Stimulated activated CD4-positive, alpha-beta T cell treated with anti-CD3 and anti-CD28 coated beads, Interleukin-2, amount 100 ng/mL, for 4 hours (primary cell): Measurements from ENCODE around the gene FADS6.

ENCODE experiments used
- DNase-seq: peaks from one replicate; pipeline ENCODE4 v3.0.0-alpha.2; 2020; ENCODE audit warnings: low read depth

FADS6 gene

GRCh38 chr17:74892974-74893911, at the start of gene FADS6:
Gene FADS6, minus strand, starts transcription at chr17:74893633. Its CDS starts 38 bp downstream, at chr17:74893595.
- no peak for DNase-seq

- DNase-seq = no peak
These were observed 47.8 kb upstream of the FADS6 start for GRCh38 chr17:74941128-74941725.

DNA sequence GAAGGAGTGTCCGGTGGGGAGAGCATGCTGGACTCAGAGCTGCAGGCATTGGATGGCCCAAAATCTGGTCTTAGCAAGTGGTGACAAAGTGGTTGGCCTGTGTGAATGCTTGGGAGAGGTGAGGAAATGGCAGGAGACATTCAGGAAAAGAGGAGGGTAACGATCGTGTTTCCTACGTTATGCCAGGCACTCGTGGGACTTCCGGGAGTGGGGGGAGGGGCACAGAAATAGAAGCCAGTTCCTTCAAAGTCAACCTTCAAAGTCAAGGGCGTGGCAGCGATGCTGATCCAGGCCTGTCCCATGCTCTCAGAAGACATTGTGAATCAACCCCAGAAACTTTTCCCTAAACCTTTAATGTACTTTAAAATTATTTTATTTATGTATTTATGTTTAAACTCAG, 46.1 kb upstream of the FADS6 start:
- DNase-seq = no peak

DNA sequence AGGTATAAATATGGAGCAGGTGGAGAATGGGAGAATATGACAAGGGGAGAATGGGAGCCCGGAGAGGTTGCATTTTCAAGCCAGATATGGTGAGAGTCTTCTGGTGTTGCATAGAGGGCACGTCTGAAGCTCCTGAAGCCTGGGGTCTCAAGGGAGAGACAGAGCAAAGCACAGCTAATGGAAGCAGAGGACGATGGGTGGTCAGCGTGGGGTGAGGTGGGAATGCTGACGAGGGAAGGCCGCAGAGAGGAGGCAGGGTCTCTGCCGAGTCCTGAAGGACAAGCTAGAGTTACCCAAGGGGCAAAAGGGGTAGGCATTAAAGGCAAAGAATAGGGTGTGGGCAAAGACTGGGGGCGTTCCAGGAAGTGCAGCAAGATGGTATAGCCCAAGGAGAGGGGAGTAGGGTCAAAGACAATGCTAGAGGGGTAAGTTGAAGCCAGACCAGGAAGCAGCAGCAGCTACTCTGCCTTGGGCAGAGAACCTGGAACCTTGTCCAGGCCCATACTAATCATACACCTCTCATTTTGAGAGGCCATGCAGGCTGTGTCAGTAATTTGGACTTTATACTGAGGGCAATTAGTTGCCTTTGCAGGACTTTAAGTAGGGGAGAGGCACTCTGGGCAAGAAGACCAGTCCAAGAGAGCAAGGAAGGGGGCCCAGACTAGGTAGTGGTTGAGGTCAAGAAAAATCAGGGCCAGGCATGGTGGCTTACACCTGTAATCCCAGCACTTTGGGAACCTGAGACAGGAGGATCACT, 44.9 kb upstream of the FADS6 start:
- no peak for DNase-seq

GRCh38 chr17:74937064-74938051, 43.9 kb upstream of the FADS6 start:
- no peak for DNase-seq

DNA sequence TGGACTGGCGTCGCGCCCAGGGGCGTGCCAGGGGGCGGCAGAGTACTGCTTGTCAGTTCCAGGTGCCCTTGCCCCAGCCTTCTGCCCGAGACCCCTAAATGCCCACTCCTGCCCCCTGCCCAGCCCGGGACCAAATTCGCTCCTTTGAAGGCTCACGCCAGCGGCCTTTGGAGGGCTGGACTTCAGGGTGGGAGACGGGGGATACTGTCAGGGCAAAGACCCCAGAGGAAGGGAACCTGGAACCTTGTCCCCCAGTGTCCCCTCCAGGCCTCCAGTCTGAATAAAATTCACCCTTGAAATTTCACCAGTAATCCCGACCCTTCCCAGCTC, 43.0 kb upstream of the FADS6 start:
- no peak for DNase-seq

GRCh38 chr17:74935585-74936469, 42.4 kb upstream of the FADS6 start, which contains the start of gene OTOP3:
Gene OTOP3, plus strand, starts transcription at chr17:74935898. Its CDS starts 24 bp downstream, at chr17:74935922.
- DNase-seq = no peak

- no peak for DNase-seq
These were observed 41.6 kb upstream of the FADS6 start for GRCh38 chr17:74935048-74935447.

GRCh38 chr17:74930535-74931036, 37.2 kb upstream of the FADS6 start:
- DNase-seq = no peak

DNA sequence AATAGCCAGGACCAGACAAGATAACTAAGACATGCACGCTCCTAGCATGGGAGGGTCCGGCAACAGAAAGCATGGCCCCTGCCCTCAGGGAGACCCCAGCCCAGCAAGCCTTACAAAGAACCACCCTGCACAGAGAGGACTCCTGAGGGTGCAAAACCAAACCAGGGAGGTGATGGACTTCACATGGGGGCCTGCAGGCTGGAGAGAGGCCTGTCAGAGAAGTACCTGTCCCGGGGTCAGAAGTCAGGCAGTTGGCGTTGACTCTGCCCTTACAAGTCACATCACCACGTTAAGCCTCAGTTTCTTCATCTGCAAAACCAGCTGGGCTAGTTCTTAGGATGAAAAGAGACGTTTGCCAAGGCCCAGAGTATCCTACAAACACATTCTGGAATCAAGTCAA, 35.4 kb upstream of the FADS6 start:
- DNase-seq = no peak

GRCh38 chr17:74925242-74925641, 31.8 kb upstream of the FADS6 start:
- no peak for DNase-seq

DNA sequence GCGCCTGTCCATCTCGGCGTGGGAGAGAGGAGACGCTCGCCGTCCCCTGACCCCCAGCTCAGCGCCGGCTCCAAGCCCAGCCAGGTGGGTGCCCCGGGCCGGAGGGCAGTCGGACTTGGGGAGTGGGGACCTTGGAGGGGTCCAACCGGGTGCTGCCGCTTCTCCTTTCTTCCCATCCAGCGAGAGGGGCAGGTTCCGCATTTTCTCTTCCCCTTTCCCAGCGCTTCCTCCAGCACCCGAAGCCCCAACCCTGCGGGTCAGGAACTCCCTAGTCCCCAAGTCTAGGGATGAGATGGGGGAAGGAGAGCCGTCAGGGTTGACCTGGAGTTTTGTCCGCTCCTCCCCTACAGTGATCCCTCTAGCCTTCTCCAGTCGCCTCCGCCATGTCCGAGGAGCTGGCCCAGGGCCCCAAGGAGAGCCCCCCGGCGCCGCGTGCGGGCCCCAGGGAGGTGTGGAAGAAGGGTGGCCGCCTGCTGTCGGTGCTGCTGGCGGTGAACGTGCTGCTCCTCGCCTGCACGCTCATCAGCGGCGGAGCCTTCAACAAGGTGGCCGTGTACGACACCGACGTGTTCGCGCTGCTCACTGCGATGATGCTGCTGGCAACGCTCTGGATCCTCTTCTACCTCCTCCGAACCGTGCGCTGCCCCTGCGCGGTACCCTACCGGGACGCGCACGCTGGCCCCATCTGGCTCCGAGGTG, 31.0 kb upstream of the FADS6 start, which contains the start of gene OTOP2:
TSS of gene OTOP2 (plus strand) at position 24 of the 699 bp plus-strand sequence. CDS start at position 384, 360 bp downstream.
- no peak for DNase-seq

DNA sequence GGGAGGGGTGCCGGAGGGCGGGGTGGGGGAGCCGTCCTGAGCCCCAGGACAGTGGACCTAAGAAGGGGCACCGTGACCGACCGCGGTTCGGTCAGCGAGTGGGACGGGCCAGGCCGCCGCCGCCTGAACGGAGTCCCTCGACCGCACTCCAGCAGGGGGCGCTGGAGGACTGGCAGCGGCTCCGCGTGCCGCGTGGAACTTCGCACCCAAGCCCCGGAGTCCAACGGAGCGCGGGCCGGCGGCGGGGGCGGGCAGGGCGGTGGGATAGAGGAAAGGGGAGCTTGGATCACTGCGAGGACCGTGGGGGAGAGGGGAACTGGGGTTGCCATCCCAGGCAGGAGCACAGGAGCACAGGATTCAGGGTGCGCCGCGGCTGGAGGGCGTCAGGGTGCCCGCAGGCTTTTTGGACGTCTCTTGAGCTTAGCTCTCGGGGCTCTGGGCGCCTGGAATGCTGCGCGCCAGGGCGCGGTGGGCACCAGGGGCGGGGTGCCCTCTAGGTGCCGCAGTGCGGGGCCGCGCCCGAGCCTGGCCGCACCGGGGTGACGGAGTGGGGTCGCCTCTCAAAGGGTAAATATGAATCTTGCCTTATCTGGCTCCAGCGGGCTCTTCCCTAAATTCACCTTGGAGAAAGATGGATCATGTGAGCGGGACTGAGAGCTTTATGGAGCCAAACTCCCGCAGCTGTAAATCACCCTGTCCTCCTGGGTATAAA, 30.3 kb upstream of the FADS6 start:
- peak; percentile 61 for DNase-seq

- DNase-seq = no peak
These were observed 29.5 kb upstream of the FADS6 start, which contains the start of gene USH1G for GRCh38 chr17:74922694-74923537. Gene USH1G, minus strand, starts transcription at chr17:74923255. Its CDS starts 182 bp downstream, at chr17:74923073.

- no peak for DNase-seq
These were observed 28.7 kb upstream of the FADS6 start for GRCh38 chr17:74922172-74922571.

DNA sequence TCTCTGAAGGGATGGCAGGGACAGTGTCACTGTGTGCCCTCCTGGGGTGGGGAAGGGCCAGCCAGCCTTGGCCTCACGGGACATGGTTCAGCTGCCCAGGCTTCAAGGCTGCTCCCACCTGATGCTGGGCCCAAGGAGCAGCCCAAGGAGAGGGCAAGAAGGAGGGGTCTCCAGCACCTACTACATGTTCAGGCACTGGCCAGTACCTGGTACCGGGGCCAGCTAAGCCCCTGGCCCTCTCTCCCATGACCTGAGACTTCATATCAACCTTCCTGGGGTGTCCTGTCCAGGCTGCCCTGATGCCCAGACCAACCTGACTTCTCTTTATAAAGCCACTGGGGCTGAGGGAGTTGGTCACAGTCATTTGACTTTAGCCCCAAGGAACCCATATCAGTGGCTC, 28.3 kb upstream of the FADS6 start:
- no peak for DNase-seq

GRCh38 chr17:74921026-74921681, 27.7 kb upstream of the FADS6 start:
- no peak for DNase-seq
